ENCODE measurements around the gene CDC42EP5.

- TF ChIP-seq CTCF (IDR thresholded peaks at IDR 0.05) (no peak), POLR2A (IDR thresholded peaks at IDR 0.05) (no peak)
Observed at GRCh38 chr19:54425382-54425723, 47.7 kb downstream of the CDC42EP5 start.
